Cortex of kidney (tissue), 1 donor: Measurements from ENCODE around the gene G6PC1.
"Not testable (repeated sequence)": the region's sequence is repeated elsewhere in the genome, so short reads cannot be mapped to it uniquely, and the experiment has no call there.

Experiments used
- DNase-seq: peaks from one replicate; lab custom pipeline; 2025; lab: John Stamatoyannopoulos, UW

G6PC1 gene

GRCh38 chr17:42873932-42874695 lies 26.5 kb upstream of the G6PC1 start:
- not testable (repeated sequence) for DNase-seq

GRCh38 chr17:42877037-42877436 lies 23.6 kb upstream of the G6PC1 start:
- DNase-seq: no peak

DNA sequence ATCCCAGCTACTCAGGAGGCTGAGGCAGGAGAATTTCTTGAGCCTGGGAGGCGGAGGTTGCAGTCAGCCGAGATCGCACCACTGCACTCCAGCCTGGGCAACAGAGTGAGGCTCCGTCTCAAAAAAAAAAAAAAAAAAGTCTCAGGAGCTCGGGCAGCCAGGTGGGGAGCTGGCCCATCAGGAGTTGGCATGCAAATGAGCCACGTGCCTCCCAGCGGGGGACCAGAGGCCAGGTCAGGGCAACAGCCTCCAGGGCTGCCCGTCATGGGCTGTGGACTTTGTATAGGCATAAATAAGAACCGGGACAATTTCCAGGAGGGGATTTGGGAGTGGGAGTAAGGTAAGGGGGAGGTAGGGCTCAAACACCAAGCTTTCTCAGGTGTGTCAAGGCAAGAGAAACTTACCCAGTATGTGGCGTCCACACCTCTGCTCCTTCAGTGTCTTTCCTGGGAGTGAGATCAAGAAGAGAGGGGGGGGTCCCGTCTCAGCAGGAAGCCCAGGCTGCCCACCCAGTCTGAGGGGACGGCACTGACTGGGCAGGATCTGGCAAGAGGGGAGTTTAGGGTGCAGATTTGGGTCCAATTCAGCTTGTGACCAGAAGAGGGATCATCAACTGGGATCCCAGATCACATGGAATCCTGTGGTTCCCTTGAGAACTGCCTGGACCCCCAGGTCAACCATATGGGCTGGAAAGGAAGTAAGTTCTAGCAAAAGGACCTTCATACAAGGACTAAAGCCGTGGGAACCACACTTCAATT lies 22.3 kb upstream of the G6PC1 start:
- DNase-seq: no peak

GRCh38 chr17:42878924-42879595 lies 21.5 kb upstream of the G6PC1 start:
- no peak for DNase-seq

- no peak for DNase-seq
These were observed 21.0 kb upstream of the G6PC1 start for GRCh38 chr17:42879596-42879985.

- no peak for DNase-seq
These were observed 19.8 kb upstream of the G6PC1 start for GRCh38 chr17:42880776-42881310.

GRCh38 chr17:42881706-42882105 lies 18.9 kb upstream of the G6PC1 start:
- not testable (repeated sequence) for DNase-seq

DNA sequence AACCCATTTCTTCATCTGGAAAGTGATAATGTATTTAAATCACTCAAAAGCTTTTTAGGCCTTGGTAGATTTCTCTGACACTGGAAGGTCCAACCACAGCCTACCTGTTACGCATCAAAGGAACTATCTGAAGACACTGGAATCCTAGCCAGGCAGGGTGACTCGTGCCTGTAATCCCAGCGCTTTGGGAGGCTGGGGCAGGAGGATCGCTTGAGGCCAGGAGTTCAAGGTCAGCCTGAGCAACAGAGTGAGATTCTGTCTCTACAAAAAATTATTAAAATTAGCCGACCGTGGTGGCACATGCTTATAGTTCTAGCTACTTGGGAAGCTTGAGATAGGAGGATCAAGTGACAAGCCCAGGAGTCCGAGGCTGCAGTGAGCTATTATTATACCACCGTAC lies 18.4 kb upstream of the G6PC1 start:
- DNase-seq: no peak

GRCh38 chr17:42883802-42884558 lies 16.6 kb upstream of the G6PC1 start:
- DNase-seq: no peak

- not testable (repeated sequence) for DNase-seq
These were observed 14.8 kb upstream of the G6PC1 start for GRCh38 chr17:42885806-42886205.

DNA sequence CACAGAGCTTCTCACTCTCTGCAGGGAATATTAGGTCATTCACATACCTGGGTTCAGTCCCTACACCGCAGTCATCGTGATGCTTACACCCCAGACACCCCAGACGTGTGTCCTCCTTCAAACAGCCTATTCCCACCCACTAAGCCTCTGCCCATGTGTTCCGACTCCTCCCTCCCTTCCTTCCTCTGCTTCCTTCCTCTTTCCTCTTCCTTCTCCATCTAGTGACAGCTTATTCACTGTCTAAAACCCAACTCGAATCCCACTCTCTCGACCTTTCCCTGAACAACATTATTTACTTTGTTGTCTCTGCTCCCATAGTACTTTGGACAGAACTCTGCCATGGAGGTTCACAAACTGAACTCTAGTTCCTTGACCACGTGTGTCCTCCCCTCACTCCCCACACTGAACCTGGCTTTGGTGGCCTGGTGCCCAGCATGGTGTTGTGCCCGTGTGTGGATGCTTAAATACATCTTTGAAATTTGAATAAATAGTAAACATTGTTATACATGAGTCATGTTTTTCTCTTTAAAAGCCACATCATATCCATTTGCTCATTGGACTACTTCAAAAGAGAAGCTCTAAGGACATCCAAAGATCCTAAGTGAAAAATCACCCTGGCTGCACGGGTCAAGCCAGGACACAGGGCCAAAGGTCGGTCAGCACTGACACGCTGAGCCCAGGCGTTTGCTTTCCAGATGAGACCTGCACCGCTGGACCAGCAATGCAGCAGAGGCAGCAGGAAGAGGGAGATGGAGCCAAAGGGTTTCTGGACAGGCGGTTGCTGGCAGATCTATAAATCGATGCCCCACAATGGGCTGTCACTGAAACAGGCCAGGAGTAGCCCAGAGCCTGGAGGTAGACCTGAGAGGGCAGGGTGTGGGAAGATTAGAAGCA lies 14.1 kb upstream of the G6PC1 start:
- no peak for DNase-seq

GRCh38 chr17:42889809-42890208 lies 10.8 kb upstream of the G6PC1 start:
- no peak for DNase-seq

DNA sequence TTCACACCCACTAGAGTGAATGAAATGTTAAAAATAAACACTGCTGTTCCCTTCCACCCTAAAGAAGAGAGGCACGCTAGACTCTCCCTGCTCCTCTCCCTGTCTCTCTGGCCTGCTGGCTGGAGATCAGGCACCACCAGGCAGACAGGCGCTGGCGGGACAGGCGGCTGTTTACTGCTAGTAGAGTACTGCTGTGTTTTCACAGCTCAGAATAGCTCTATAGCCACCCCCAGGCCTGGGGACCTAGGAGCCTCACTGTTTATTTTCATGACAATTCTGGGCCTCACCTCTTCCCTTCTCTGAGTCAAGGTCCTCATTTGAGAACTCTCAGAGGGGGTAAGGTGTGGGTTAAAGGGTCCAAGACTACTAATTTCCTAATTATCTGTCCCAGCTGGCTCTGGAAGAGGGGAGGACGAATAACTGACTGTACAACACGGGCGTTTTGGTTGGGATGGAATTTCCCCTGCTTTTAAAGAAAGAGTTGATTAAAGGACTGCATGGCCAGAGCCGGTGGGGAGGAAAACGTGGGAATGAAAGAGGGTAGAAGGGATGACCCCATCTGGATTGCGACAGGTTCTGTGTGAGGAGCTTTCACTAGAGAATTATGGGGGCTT lies 9.0 kb upstream of the G6PC1 start:
- no peak for DNase-seq

DNA sequence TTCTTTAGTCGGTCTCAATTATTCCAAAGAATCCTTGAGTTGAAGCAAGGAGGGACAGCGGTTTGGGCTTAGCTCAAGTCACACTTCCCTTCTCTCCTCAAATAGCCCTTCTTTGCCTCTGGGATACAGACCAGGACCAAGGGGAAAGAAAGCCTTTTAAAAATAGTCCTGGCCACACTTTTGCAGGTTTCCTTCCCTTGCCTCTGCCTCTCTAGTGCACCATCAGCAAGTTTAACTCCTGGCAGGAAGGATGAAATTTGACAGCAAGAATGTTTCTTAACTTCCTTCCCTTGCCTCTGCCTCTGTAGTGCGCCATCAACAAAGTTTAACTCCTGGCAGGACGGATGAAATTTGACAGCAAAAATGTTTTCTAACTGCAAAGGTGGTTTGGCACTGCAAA lies 7.2 kb upstream of the G6PC1 start:
- no peak for DNase-seq

DNA sequence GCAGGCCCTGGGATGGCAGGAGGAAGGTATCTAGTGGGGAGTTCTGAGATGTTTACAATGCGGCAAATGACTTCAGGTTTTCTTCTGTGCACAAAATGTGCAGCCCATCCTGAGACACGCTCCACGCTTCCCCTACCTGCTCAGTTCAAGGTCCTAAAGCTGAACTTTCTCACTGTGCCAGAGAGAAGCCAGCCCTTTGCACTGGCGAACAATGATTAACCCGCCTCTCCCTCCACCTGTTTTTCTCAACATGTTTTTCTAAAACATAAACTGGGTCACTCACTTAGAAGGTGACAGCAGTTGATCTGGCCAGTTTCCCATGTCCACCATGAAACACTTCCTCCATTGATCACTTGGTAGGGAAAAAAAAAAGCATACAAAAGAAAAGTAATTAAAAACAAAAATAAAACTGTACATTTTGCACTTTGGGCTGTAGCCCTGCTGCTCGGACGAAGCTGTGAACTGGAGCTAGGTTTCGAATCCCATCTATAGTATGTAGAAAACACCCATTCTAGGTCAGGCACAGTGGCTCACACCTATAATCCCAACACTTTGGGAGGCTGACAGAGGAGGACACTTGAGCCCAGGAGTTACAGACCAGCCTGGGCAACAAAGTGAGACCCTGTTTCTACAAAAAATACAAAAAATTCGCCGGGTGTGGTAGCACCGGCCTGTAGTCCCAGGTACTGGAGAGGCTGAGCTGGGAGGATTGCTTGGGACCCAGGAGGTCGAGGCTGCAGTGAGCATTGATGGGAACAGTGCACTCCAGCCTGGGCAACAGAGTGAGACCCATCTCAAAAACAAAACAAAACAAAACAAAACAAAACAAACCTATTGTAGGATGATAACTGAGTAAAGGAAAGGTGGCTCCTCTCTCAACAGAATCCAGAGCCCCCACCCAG lies 6.1 kb upstream of the G6PC1 start:
- DNase-seq: no peak

GRCh38 chr17:42895185-42895555 lies 5.4 kb upstream of the G6PC1 start:
- no peak for DNase-seq

DNA sequence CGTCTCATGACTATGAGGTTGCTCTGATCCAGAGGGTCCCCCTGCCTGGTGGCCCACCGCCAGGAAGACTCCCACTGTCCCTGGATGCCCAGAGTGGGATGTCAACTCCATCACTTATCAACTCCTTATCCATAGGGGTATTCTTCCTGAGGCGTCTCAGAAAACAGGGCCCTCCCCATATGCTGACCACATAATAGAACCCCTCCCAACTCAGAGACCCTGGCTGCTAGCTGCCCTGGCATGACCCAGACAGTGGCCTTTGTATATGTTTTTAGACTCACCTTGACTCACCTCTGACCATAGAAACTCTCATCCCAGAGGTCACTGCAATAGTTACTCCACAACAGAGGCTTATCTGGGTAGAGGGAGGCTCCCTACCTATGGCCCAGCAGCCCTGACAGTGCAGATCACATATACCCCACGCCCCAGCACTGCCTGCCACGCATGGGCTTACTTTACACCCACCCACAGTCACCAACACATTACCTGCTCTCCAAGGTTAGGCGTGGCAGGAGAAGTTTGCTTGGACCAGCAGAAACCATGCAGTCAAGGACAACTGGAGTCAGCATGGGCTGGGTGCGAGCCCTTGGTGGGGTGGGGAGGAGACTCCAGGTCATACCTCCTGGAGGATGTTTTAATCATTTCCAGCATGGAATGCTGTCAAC lies 2.3 kb upstream of the G6PC1 start:
- no peak for DNase-seq

- DNase-seq: not testable (repeated sequence)
These were observed 618 bp upstream of the G6PC1 start for GRCh38 chr17:42899981-42900380.
